A673 (cell line): ENCODE results near the gene RNF222. TPM values are rescaled to one million over a fixed set of nuclear protein-coding genes. Genes with fewer than 3 reads are reported as not detected.
A peak's percentile ranks its signal among the peaks of the same experiment; 100 is the strongest.

Experiments used
- BruUV-seq: library from RNA; stranded (reverse); fragments of 400-500 nt; replicated peaks from 2 replicates; lab custom pipeline; 2021; lab: Mats Ljungman, UMichigan
- CTCF ChIA-PET: fragments of 300-600 bp; sonication (Branson Sonifier 250); formaldehyde crosslinking; loops from one replicate; lab custom pipeline; 2022; ENCODE audit warnings: antibody characterized with exemption; lab: Charles Lee
- POLR2A ChIA-PET: fragments of 300-600 bp; sonication (Branson Sonifier 250); formaldehyde crosslinking; loops from one replicate; lab custom pipeline; 2022; ENCODE audit warnings: antibody characterized with exemption; ENCODE audit not compliant: low non-redundant PET; lab: Charles Lee
- DNase-seq: peaks from one replicate; pipeline ENCODE4 v3.0.0-alpha.2; 2015; ENCODE audit warnings: low spot score
- H3K27ac ChIP-seq: fragments of 200-600 bp; sonication (generic); 2 replicates; pipeline ENCODE4 v1.5.1; 2016; ENCODE audit warnings: mixed run types, low read depth, mild to moderate bottlenecking, mixed read lengths, antibody characterized with exemption, low read length; ENCODE audit not compliant: poor library complexity, severe bottlenecking
- H3K27me3 ChIP-seq: fragments of 200-600 bp; sonication (generic); replicated peaks from 2 replicates; pipeline ENCODE4 v1.6.1; 2017; ENCODE audit warnings: mixed run types, low read depth, mild to moderate bottlenecking, mixed read lengths, antibody characterized with exemption, low read length; ENCODE audit not compliant: insufficient read depth, poor library complexity
- H3K36me3 ChIP-seq: fragments of 200-600 bp; sonication (generic); 2 replicates; pipeline ENCODE4 v1.6.1; 2016; ENCODE audit warnings: mixed run types, mild to moderate bottlenecking, mixed read lengths, antibody characterized with exemption, low read length; ENCODE audit not compliant: insufficient read depth, poor library complexity, severe bottlenecking
- H3K4me1 ChIP-seq: fragments of 200-600 bp; sonication (generic); 2 replicates; pipeline ENCODE4 v1.6.1; 2017; ENCODE audit warnings: mixed run types, mild to moderate bottlenecking, mixed read lengths, antibody characterized with exemption, low read length; ENCODE audit not compliant: insufficient read depth, poor library complexity, severe bottlenecking
- H3K4me3 ChIP-seq: fragments of 200-600 bp; sonication (generic); 2 replicates; pipeline ENCODE4 v1.5.1; 2016; ENCODE audit warnings: low read depth, mixed run types, mild to moderate bottlenecking, mixed read lengths, low read length; ENCODE audit not compliant: poor library complexity, severe bottlenecking
- H3K9me3 ChIP-seq: fragments of 200-600 bp; sonication (generic); 2 replicates; pipeline ENCODE4 v1.6.1; 2016; ENCODE audit warnings: mixed run types, low read depth, mild to moderate bottlenecking, mixed read lengths, antibody characterized with exemption, low read length; ENCODE audit not compliant: poor library complexity, severe bottlenecking
- EZH2 ChIP-seq: fragments of 200-600 bp; sonication (generic); IDR thresholded peaks from 2 replicates; pipeline ENCODE4 v1.6.1; 2017; ENCODE audit warnings: borderline replicate concordance, low read depth, mild to moderate bottlenecking, mixed read lengths, antibody characterized with exemption, low read length; ENCODE audit not compliant: poor library complexity, severe bottlenecking
- intact Hi-C: fragments of 100-400 bp; cut with micrococcal nuclease; formaldehyde crosslinking; loops from one replicate; pipeline ENCODE4 v1.10.0; 2022; ENCODE audit not compliant: unreplicated experiment
- total RNA-seq: library from RNA; stranded (reverse); gene quantifications from 2 replicates; pipeline ENCODE4 v1.2.3, GENCODE V29; 2021
- TF ChIP-seq, protein P1 (sequence below): fragments of 300-800, 200-600 bp; sonication (generic); conservative IDR thresholded peaks from 2 replicates; pipeline ENCODE4 v1.5.1; 2017; ENCODE audit warnings: low read depth, mild to moderate bottlenecking, antibody characterized with exemption, low read length, moderate library complexity, mixed read lengths

RNF222 gene
- total RNA-seq, 1 experiment from 2014 or later = not detected

- no peak for DNase-seq
Measured at GRCh38 chr17:8384801-8385378, 12.7 kb downstream of the RNF222 start.

DNA sequence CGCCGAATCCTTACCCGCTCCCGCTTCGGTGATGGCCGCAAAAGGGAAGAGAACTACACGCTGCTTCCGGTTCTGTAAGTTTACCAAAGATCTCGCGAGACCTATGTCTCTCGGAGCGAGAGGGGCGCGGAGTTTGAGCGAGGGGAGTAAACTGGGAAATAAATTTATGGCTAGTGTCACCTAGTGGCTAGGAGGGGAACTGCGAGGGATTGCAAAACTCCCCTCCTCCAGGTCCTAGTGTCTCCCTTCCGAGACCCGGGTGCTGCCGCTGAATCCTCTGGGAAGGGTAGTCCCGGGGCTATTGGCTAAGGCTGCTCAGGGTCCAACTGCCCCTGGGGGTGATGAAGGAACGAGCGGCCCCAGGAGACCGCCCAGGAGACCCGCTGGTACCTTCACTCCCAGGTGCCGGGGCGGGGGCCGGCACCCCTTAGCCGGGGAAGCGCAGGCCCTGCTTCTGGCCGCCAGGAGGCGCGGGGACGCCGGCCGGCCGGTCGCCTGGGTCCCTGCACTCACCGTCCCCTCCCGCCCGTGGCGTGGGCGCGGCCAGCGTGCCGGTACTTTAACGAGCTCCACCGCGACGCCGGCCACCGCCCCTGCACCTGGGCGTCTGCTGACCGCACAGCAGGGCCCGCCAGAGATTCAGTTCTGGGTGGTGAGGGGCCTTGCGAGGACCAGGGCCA, 14.3 kb downstream of the RNF222 start, which contains the start of gene RPL26:
Gene RPL26, minus strand, starts transcription at position 51 of the 680 bp plus-strand sequence. CDS start 883 bp downstream, outside the sequence.
- Histone ChIP-seq H3K9me3 (no peaks in the 10 kb centered on the region), H3K4me3 (peak within 1 kb of the TSS; percentile 79), H3K27me3 (no peaks in the 10 kb centered on the region), H3K36me3 (peaks cover 41% of the 10 kb centered on the region), H3K4me1 (peaks cover 33% of the 10 kb centered on the region), H3K27ac (peak within 1 kb of the TSS; percentile 91)
- no TSS peak for BruUV-seq
- no peak for TF ChIP-seq EZH2
- TF ChIP-seq, protein P1, sequence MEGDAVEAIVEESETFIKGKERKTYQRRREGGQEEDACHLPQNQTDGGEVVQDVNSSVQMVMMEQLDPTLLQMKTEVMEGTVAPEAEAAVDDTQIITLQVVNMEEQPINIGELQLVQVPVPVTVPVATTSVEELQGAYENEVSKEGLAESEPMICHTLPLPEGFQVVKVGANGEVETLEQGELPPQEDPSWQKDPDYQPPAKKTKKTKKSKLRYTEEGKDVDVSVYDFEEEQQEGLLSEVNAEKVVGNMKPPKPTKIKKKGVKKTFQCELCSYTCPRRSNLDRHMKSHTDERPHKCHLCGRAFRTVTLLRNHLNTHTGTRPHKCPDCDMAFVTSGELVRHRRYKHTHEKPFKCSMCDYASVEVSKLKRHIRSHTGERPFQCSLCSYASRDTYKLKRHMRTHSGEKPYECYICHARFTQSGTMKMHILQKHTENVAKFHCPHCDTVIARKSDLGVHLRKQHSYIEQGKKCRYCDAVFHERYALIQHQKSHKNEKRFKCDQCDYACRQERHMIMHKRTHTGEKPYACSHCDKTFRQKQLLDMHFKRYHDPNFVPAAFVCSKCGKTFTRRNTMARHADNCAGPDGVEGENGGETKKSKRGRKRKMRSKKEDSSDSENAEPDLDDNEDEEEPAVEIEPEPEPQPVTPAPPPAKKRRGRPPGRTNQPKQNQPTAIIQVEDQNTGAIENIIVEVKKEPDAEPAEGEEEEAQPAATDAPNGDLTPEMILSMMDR = peak; percentile 97
- ChIA-PET POLR2A (no interaction called here), CTCF (interaction anchor here (0.6 to 1.5 kb wide), 5 partner anchors 22 to 363 kb away, joined by 3 to 7 read pairs (median 6); partner anchors contain the start of gene NDEL1)
- intact Hi-C loops = loop anchor here (1.0 to 5.0 kb wide), 2 partner anchors 54 to 363 kb away; partner anchors contain the start of gene NDEL1
- peak; percentile 100 for DNase-seq

More at GRCh38 chr17:8384801-8385378, 12.7 kb downstream of the RNF222 start:
- Histone ChIP-seq H3K4me1 (peaks cover 25% of the 10 kb centered on the region), H3K27ac (no peak overlapping the region), H3K27me3 (no peaks in the 10 kb centered on the region), H3K4me3 (no peak overlapping the region), H3K36me3 (peaks cover 25% of the 10 kb centered on the region), H3K9me3 (no peaks in the 10 kb centered on the region)
- no TSS peak for BruUV-seq
- TF ChIP-seq EZH2 = no peak
- TF ChIP-seq, protein P1 = no peak
- intact Hi-C loops = loop anchor here (5.0 kb wide), 1 partner anchor 52 kb away; the partner anchor contains the start of gene NDEL1
- ChIA-PET CTCF (no interaction called here), POLR2A (no interaction called here)

DNA sequence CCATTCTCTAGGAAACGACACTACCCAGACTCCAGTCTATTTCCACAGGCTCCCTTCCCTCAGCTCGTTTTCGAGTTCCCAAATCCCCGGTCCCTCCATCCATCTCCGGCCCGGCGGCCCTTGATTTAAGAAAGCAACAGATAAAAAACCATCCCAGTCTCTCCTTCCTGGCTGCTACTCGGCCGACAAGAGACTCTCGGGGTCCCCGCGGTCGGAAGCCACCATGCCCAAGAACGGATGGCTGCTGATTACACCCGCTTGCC, 14.8 kb downstream of the RNF222 start:
- no TSS peak for BruUV-seq
- POLR2A ChIA-PET = no interaction called here

More for the DNA sequence above, 14.8 kb downstream of the RNF222 start:
- Histone ChIP-seq H3K27me3 (no peaks in the 10 kb centered on the region), H3K27ac (peak overlapping the region; percentile 91), H3K36me3 (peaks cover 46% of the 10 kb centered on the region), H3K4me1 (peaks cover 33% of the 10 kb centered on the region), H3K9me3 (no peaks in the 10 kb centered on the region), H3K4me3 (peak overlapping the region; percentile 79)
- no peak for TF ChIP-seq EZH2
- TF ChIP-seq, protein P1 = no peak
- intact Hi-C loops = loop anchor here (1.0 to 5.0 kb wide), 2 partner anchors 54 to 363 kb away; partner anchors contain the start of gene NDEL1
- DNase-seq = no peak
- CTCF ChIA-PET = no interaction called here
